ENCODE measurements around the gene ARPC2. TPM values are rescaled to one million over a fixed set of nuclear protein-coding genes. Genes with fewer than 3 reads are reported as not detected.
A peak's percentile ranks its signal among the peaks of the same experiment; 100 is the strongest.

Gene ARPC2
- total and polyA plus RNA-seq, 7 donors: 150 to 274 (median 198) TPM

- H3K36me3 ChIP-seq (ENCODE audit: insufficient read depth in 1 of 2, low read depth in 1 of 2): peaks cover 13 to 90% of the 10 kb centered on the region in 2 donors
- 73 to 76% (median 75%) methylated on average over 12 of the region's 12 CpGs for WGBS, 3 donors
- DNase-seq (no peak), ATAC-seq (no peak)
- peak overlapping the region; percentile 7 for H3K27ac ChIP-seq
- intact Hi-C loops (cut with DNase I): no loop called here
- H3K9me3 ChIP-seq: no peaks in the 10 kb centered on the region
- no peaks in the 10 kb centered on the region for H3K27me3 ChIP-seq (ENCODE audit: insufficient read depth in 3 of 3, low read length in 2 of 3)
- H3K4me3 ChIP-seq: no peak overlapping the region
- no peak for TF ChIP-seq CTCF (IDR thresholded peaks at IDR 0.05)
- peaks cover 22% of the 10 kb centered on the region for H3K4me1 ChIP-seq
These were observed 60.2 kb downstream of the ARPC2 start for GRCh38 chr2:218276986-218277755.

DNA sequence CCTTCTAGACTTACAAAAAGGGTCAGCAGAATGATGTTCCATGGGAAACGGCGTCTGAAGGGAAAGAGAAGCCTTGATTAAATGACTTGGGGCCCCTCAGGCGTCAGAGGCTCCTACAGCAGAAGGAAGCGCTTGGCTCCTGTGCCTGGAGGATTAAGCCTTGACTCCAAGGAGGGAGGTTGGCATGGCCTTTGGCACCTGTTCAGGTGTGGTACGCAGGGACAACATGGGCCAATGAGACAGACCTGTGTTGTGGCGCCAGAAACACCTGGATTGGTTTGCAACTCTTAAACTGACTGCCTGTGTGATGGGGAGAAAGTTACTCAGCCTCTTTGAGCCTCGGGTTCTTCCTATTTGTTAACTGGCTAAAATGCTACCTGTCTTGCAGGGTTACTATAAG, 60.9 kb downstream of the ARPC2 start:
- Histone ChIP-seq H3K27me3 (ENCODE audit: insufficient read depth in 3 of 3, low read length in 2 of 3) (no peaks in the 10 kb centered on the region), H3K4me3 (no peak overlapping the region), H3K36me3 (ENCODE audit: insufficient read depth in 1 of 2, low read depth in 1 of 2) (peaks cover 13 to 98% of the 10 kb centered on the region in 2 donors), H3K4me1 (peaks cover 23% of the 10 kb centered on the region), H3K27ac (no peak overlapping the region), H3K9me3 (no peaks in the 10 kb centered on the region)
- peak in 1 of 2 donors; percentile 33 for DNase-seq
- intact Hi-C loops (cut with DNase I): no loop called here
- TF ChIP-seq CTCF (IDR thresholded peaks at IDR 0.05): no peak
- 66 to 79% (median 75%) methylated on average over 7 of the region's 7 CpGs for WGBS, 3 donors
- ATAC-seq: no peak

- H3K4me3 ChIP-seq: no peak overlapping the region
- no peak for DNase-seq
- 84% methylated on average over 16 of the region's 16 CpGs for WGBS, 3 donors
- intact Hi-C loops (cut with DNase I): no loop called here
- peaks cover 13 to 96% of the 10 kb centered on the region in 2 donors for H3K36me3 ChIP-seq (ENCODE audit: insufficient read depth in 1 of 2, low read depth in 1 of 2)
- H3K27me3 ChIP-seq (ENCODE audit: insufficient read depth in 3 of 3, low read length in 2 of 3): no peaks in the 10 kb centered on the region
- H3K4me1 ChIP-seq: peaks cover 28% of the 10 kb centered on the region
- no peak overlapping the region for H3K27ac ChIP-seq
- H3K9me3 ChIP-seq: no peaks in the 10 kb centered on the region
- ATAC-seq: no peak
- no peak for TF ChIP-seq CTCF (IDR thresholded peaks at IDR 0.05)
These were observed 61.8 kb downstream of the ARPC2 start for GRCh38 chr2:218278531-218279360.

DNA sequence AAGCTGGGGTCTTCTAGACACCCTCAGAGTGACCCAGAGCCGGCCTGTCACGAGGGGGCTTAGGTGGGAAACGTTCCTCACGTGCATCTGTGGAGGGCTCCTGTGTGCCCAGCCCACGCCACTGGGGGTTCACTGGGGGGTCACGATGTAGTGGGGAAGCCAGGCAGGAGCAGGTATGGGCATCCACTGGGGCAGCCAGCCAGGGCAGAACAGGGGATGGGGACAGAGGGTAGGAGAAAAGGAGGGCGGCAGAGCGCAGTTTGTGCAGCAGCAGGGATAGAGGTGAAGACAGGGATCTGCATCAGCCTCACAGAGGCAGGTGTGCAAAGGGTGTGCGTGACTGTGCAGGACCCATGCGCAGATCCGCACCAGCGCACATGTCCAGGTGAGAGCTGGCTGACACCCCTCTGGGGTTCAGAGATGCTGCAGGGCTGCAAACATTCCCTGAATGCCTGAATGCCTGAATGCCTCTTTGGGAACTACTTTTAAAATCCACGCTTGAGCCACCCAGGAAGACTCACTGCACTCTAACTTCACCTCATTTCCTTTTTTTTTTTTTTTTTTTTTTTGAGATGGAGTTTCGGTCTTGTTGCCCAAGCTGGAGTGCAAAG, 63.4 kb downstream of the ARPC2 start:
- Histone ChIP-seq H3K27me3 (ENCODE audit: insufficient read depth in 3 of 3, low read length in 2 of 3) (no peaks in the 10 kb centered on the region), H3K27ac (no peak overlapping the region), H3K9me3 (no peaks in the 10 kb centered on the region), H3K4me3 (no peak overlapping the region), H3K36me3 (ENCODE audit: insufficient read depth in 1 of 2, low read depth in 1 of 2) (peaks cover 13 to 80% of the 10 kb centered on the region in 2 donors), H3K4me1 (peaks cover 44% of the 10 kb centered on the region)
- WGBS, 3 donors: 88 to 93% (median 92%) methylated on average over 14 of the region's 14 CpGs
- intact Hi-C loops (cut with DNase I): no loop called here
- ATAC-seq (no peak), DNase-seq (no peak)
- no peak for TF ChIP-seq CTCF (IDR thresholded peaks at IDR 0.05)

All from psoas muscle (tissue), 8 donors.